Choroid plexus epithelial cell (primary cell): ENCODE results near the gene MAD1L1.
"Not testable (repeated sequence)": the region's sequence is repeated elsewhere in the genome, so short reads cannot be mapped to it uniquely, and the experiment has no call there.

Source experiments
- DNase-seq: peaks from one replicate; pipeline ENCODE4 v3.0.0-alpha.2; 2010; ENCODE audit warnings: low read depth
- H3K4me3 ChIP-seq: 2 replicates; pipeline ENCODE4 v1.5.1; 2011; ENCODE audit warnings: low read depth, mild to moderate bottlenecking, control low read depth, low read length, moderate library complexity
- TF ChIP-seq, protein P1 (sequence below): conservative IDR thresholded peaks from 2 replicates; pipeline ENCODE4 v1.5.1; 2011; ENCODE audit warnings: low read depth, mild to moderate bottlenecking, control low read depth, inconsistent platforms, low read length, moderate library complexity

MAD1L1 gene

DNA sequence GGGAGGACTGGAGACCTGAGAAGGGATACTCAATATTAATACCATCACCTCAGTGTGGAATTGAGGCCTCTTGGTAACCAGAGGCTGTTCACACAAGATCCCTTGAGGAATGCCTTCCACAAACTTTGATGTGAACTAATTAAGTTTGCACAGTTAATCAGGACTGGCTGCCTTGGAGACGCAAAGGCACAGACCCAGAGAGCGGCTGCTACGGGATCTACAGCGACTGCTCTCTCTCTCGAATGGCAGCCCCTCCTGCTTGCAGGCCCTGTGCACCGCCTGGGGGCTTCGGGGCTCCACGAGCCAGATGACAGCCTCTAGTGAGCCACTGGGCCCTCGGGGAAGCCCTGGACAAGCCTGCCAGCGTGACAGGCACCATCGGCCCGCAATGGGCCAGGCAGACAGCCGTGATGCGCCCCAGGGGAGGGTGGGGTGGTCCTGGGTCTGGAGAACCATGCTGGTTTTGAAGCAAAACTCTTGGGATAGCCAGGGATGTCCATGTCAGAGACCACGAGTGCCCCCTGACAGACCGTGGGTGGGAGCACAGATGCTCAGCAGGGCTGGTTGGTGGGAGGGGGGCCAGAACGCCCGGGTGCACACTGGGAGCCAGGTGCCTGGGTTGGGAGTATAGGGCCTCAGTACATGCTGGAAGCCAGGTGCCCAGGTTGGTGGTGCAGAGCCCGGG lies 367.0 kb downstream of the MAD1L1 start:
- H3K4me3 ChIP-seq, result no peak overlapping the region
- DNase-seq, result no peak
- TF ChIP-seq, protein P1, sequence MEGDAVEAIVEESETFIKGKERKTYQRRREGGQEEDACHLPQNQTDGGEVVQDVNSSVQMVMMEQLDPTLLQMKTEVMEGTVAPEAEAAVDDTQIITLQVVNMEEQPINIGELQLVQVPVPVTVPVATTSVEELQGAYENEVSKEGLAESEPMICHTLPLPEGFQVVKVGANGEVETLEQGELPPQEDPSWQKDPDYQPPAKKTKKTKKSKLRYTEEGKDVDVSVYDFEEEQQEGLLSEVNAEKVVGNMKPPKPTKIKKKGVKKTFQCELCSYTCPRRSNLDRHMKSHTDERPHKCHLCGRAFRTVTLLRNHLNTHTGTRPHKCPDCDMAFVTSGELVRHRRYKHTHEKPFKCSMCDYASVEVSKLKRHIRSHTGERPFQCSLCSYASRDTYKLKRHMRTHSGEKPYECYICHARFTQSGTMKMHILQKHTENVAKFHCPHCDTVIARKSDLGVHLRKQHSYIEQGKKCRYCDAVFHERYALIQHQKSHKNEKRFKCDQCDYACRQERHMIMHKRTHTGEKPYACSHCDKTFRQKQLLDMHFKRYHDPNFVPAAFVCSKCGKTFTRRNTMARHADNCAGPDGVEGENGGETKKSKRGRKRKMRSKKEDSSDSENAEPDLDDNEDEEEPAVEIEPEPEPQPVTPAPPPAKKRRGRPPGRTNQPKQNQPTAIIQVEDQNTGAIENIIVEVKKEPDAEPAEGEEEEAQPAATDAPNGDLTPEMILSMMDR, result no peak

GRCh38 chr7:1865000-1865555 lies 367.7 kb downstream of the MAD1L1 start:
- no peak for DNase-seq
- TF ChIP-seq, protein P1, result no peak
- no peak overlapping the region for H3K4me3 ChIP-seq

DNA sequence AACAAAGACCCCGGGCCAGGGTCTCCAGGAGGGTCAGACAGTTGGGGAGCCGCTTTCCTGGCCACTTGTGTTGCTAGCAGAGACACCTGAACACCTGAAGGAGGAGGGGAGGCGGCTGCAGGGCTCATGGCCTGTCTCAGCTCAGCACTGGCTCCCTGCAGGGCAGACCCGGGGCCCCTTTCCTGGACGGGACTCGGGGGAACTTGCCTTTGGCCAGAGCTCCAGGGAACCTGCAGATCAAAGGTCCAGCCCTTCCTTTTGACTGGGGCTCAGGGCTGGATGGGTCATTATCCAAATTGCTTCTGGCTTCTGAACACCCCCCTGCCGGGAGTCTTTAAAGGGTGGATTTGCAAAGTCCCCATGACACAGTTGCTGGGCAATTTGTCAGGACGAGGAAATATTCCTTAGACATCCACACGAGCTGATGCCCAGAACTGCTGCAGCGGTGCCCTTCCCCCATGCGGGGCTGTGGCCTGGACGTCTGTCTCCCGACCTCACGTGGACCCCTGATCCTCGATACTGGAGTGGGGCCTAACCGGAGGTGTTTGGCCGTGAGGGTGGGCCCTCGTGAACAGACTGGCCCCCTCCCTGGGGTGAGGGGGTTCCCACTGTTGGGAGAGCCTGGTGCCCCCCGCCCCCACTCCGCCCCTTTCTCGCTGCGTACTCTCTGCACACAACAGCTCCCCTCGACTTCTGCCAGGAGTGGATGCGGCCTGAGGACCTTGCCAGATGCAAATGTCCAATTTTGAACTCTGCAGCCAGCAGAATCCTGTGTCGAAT lies 368.4 kb downstream of the MAD1L1 start:
- no peak for DNase-seq
- no peak overlapping the region for H3K4me3 ChIP-seq
- TF ChIP-seq, protein P1, result no peak

DNA sequence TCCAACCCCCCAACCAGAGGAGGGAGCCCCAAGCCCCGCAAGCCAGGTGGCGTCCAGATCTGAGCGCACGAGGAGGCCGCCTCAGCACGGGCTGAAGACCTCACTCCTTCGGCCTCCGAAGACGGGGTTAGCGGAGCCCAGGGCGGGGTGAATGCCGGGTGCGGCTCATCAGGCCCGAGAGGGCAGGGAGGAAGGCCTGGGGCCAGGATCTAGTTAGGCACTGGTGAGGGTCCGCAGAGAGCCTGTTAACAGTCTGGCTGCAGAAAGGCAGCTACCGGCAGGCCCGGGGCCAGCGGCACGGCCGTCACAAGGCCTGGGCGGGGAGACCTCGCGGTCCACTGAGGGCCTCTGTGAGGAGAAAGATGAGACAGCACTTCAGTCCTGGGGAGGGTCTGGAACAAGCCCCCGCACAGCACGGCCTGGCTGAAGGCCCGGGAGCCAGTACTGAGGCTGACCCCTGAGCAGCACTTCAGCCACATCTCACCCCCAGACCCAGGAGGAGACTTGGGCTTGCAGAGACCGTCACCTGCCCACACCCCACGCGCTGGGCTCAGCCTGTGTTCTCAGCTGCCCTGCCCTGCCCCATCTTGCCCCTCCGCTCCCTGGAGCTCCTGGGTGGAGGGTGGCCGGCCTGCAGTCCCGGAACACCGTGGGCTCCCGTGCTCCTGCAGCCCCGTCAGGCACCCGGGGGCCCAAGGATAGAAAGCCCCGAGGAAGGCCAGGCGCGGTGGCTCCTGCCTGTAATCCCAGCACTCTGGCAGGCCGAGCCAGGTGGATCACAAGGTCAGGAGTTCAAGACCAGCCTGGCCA lies 369.4 kb downstream of the MAD1L1 start:
- TF ChIP-seq, protein P1, result no peak
- no peak for DNase-seq
- no peak overlapping the region for H3K4me3 ChIP-seq

DNA sequence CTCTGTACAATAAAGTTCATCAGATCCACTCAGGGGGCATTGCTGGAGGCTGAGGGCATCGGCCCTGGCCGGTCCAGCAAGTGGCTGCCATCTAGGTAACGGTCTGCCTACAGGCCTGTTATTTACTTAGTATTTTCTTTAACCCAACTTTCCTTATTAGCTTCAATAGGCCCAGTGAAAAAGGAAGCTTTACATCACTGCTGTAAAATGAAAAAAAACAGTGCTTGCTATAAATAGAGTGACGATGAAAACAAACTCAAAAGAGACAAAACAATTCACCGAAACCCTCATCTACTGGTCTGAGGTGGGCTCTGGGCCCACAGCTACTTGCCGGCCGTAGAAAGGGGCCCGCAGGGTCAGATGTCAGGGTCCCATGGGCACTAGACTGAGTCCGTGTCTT lies 370.2 kb downstream of the MAD1L1 start:
- DNase-seq, result peak; percentile 19
- H3K4me3 ChIP-seq, result no peak overlapping the region
- TF ChIP-seq, protein P1, result no peak

- DNase-seq, result peak; percentile 3
- H3K4me3 ChIP-seq, result no peak overlapping the region
- TF ChIP-seq, protein P1, result no peak
Measured at GRCh38 chr7:1861799-1862458, 370.8 kb downstream of the MAD1L1 start.

DNA sequence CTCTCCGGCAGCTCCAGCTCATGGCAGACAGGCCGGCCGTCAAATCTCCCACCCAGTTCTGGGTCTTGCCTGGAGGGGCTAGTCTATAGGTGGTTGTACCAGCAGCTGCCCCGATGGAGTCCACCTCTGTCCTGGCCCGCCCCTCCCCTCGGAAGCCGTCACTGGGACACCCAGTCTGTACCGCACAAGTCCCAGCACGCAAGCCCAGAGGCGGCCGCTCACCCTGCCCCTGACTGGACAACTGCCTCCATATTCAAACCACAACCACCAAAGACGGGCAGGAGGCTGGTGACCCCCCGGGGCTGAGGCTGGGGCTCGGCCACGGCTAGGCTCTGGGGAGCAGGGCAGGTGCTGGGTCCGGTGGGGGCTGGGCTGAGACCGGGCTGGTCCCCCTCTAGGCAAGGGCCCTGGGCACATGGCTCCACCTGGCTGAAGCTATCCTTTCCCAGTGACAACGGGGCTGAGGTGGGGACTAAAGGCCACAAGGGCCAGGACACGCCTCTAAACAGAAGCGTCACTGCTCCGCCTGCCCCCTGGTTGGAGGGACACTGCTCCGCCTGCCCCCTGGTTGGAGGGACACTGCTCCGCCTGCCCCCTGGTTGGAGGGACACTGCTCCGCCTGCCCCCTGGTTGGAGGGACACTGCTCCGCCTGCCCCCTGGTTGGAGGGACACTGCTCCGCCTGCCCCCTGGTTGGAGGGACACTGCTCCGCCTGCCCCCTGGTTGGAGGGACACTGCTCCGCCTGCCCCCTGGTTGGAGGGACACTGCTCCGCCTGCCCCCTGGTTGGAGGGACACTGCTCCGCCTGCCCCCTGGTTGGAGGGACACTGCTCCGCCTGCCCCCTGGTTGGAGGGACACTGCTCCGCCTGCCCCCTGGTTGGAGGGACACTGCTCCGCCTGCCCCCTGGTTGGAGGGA lies 371.6 kb downstream of the MAD1L1 start:
- not testable (repeated sequence) for DNase-seq, H3K4me3 ChIP-seq
